ENCODE data around the gene C9orf50.
"Not testable (repeated sequence)": the region's sequence is repeated elsewhere in the genome, so short reads cannot be mapped to it uniquely, and the experiment has no call there.

C9orf50 gene

GRCh38 chr9:129610213-129610472 is 10.8 kb downstream of the C9orf50 start:
- no peak for DNase-seq

DNA sequence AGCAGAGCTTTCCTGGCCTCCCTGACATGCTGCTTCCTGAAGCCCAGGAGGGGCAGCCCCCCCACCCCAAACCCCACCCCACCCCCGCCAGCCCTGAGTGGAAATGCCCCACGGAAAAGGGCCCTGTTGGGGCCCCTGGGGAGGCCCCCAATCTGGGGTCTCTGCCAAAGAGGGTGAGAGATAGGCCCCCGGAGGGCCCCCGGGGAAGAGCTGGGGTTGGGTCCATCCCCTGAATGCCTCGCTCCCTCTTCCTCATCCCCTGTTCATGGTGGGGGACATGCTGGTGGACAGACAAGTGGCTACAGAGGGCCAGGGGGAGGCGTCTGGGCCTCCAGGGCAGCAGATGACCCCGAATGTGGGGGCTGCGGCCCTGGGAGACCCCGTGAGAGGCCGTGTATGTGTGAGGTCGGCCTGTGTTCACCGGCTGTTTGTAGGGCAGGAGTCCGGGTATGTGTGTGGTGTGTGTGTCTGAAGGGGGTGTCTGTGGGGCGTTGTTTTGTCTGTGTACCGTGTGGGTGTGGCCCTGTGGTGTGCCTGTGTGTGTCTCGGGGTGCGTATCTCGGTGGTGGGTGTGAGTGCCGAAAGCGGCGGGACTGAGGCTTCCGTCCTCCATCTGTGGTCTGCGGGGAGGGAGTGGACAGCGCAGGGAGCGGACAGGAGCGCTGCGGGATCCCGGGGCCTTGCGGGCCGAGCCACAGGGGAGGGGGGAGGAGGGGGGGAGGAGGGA is 11.3 kb downstream of the C9orf50 start:
- peak in 1 of 2 experiments; percentile 30 for DNase-seq

DNA sequence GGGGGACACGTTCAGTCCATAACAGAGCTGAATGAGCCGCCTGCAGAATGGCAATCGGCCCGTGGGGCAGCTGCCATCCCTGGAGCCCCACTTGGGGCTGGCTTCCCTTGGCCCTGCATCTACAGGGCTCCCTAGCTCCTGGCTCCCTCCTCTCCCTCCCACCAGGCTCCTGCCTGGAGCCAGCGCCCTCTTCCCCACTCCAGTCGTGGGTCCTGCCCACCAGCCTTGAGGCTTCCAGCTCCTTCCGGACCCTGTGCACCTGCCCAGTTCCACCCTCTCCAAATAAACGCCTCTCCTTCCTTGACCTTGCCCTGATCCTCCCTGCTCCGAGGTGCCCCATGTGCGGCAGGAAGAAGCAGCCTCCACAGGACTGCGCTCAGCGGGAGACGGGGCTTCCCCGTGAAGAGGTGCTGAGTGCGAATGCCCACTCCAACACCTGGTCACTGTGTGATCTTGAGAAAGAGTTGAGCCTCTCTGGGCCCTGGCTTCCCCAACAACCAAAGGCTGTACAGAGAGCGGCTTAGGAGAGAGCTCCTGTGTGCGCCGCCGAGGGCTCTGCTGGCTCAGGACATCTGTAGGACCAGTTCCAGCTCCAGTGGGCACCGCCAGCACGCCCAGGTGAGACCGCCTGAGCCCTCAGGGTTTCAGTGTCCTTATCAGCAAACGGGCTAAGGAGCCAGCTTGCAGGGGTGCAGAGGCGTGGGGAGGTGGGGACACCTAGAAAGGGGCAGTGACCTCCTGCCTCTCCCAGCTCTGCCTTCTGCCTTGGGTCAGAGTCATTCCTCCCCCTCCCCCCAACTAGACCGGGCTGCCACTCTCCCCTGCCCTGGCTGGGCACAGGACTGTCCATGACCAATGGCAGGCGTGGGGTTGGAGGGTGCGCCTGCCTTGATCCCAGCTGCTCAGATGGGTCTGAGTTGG is 12.1 kb downstream of the C9orf50 start:
- no peak for DNase-seq

DNA sequence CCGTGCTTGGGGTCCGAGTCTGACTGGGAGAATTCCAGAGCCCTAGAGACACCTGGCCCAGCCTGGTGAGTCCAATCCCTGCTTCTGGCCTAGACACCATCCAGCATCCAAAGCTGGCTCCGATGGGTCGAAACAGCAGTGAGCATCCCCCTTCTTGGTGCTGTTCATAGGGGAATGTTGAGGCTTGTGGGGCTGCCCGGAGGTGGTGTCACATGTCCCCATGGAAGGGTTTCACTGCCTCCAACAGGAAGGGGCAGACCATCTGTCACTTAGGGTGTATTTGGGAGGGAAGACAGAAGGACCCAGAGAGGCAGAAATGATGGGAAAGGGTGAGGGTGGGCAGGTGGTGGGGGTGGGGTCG is 13.9 kb downstream of the C9orf50 start:
- DNase-seq: peak; percentile 91 to 94

GRCh38 chr9:129606161-129607026 is 14.5 kb downstream of the C9orf50 start:
- no peak for DNase-seq

DNA sequence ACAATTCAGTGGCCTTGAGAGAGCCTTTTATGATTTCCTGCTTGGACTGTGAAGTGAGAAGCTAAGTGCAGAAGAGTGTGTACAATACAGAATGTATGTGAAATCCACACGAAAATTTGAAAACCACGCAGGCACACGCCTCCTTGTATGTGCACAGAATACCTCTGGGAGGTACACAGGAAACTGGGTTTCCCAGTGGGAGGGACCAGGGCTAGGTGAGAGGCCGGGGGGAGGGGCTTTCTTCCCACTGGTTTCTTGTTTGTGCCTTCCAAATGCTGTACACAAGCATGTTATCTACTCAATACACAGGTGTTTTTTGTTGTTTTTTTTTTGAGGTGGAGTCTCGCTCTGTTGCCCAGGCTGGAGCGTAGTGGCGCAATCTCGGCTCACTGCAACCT is 16.1 kb downstream of the C9orf50 start:
- no peak for DNase-seq

- no peak for DNase-seq
Observed at GRCh38 chr9:129604056-129604765, 16.7 kb downstream of the C9orf50 start.

GRCh38 chr9:129602598-129603415 is 18.1 kb downstream of the C9orf50 start:
- DNase-seq: peak in 1 of 2 experiments; percentile 59

DNA sequence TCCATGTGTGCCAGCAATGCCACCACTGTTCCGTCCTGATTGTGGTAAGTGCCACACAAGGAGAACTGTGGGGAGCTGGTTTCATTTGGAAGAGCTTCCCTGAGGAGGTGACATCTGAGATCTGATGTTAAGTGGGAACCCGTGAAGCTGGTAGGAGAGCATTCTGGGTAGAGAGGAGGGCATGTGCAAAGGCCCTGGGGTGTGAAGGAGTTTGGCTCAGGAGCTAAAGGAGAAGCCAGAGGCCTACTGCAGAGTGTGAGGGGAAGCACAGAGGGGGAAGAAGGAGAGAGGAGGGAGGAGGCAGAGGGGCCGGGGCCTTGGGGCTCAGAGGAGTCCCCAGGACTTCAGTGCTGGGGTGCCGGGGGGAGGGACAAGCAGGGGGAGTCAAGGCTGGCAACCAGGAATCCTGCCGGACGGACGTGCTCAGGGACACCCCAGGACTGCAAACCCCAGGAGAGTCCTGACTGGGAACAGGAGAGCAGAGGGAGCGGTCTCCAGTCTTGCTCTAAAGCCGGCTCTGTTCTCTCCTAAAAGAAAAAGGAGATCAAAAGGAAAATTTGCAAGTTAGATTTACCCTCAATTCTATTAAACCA is 19.7 kb downstream of the C9orf50 start:
- DNase-seq: no peak

DNA sequence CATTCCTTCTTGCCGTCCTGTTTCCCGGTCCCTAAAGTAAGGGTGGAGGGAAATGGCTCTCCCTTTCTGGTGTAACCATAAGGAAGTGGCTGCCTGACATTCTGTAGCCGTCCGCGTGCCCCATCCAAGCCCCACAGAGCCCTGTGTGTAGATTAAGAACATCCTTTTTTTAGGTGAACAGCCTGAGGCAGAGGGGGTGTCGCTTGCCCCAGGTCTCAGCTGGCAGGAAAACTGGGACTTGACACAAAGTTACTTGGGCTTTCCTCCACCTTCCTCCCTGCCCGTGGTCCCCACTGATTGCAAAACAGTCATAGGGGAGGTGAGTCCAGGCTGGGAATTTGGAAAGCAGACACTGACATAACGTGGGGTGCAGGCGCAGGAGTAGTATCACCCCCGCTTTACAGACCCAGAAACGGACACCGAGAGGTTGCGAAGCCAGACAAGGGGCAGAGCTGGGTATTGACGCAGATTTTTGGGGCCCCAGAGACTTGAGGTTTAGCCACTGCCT is 22.8 kb downstream of the C9orf50 start:
- DNase-seq: no peak

DNA sequence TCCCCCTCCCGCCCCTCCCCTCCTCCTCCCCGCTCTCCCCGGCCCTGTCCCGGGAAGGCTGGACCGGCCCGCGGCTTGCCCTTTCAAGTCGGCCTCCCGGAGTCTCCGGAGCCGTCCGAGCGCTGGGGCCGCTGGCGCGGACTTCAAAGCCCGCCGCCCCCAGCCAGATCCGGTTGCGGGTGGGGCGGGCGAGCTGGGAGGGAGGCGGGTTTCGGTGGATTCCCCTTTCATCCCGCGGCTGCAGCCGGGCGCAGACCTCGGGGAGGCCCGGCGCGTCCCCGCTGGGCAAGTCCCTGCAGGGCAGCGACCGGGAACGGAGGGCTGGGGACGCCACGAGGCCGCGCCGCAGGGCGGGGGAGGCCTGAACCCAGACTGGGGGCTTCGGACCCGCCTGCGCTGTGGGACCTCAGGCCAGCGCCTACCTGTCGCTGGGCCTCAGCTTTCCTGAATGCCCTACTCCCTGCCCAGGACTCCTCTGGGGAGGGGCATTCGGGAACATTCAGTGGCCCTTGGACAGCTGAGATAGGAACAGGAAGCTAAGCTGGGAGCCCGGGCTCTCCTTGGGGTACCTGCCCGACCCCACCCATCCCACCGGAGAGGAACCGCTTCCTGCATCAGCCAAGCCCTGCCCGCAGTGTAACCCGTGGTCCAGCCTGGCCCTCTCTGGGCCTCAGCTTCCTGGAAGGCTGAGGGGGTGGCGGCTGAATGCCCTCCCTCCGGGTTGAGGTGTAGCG is 23.4 kb downstream of the C9orf50 start:
- no peak for DNase-seq

- no peak for DNase-seq
Observed at GRCh38 chr9:129596541-129597331, 24.2 kb downstream of the C9orf50 start.

- DNase-seq: no peak
Observed at GRCh38 chr9:129595903-129596540, 24.9 kb downstream of the C9orf50 start.

DNA sequence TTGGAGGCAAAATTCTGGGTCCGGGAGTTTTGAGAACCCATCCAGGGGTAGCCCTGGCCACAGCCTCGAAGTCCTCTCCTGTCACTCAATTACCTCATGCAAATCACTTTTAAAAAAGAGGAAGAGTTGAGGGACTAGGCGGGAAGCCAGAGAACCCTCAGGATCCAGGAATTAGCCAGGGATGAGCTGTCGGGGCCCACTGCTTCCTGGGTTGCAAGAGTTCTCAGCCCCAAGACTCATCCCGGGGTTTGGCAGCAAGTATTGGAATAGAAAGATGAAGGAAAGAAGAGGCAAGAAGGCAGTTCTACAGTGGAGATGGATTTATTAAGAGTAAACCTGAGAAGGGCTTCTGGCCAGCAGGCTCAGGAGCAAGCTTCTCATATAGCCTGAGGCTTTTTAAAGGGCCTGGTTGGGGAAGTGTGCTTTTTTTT is 25.6 kb downstream of the C9orf50 start:
- no peak for DNase-seq

GRCh38 chr9:129594632-129595031 is 26.3 kb downstream of the C9orf50 start:
- DNase-seq: no peak

DNA sequence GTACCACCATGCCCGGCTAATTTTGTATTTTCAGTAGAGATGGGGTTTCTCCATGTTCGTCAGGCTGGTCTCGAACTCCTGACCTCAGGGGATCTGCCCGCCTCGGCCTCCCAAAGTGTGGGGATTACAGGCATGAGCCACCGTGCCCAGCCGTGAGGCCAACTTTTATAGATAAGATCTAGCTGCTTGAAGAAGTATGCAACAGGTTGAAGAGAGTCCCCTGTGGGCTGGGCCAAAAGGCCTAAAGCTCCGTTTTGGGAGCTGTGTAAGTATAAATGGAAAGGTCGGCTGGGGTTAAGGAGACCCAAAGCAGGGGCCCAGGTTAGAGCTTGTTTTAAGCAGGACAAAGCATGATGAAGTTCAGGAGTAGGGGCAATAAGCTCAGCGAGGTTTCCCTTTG is 28.1 kb downstream of the C9orf50 start:
- not testable (repeated sequence) for DNase-seq

GRCh38 chr9:129591916-129592315 is 29.0 kb downstream of the C9orf50 start:
- DNase-seq: no peak

DNA sequence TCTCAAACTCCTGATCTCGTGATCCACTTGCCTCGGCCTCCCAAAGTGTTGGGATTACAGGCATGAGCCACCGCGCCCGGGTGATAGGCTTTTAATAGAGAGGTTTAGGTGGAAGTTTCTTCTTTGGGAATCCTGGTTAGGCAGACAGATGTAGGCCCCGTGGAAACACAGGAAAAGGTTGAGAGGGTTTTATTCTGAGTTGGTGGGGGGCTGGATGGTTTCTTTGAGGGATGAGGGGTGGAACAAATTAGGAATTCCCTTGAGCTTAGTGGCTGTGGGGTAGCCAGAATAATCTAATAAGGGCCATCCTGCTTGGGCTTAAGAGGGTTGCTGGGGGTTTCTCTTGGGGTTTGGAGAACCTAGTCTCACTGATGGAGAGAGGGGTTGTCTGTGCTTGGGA is 30.4 kb downstream of the C9orf50 start:
- DNase-seq: no peak

Data from NCI-H524 (cell line).